ENCODE results near the gene PPP2R2C.

Gene PPP2R2C

DNA sequence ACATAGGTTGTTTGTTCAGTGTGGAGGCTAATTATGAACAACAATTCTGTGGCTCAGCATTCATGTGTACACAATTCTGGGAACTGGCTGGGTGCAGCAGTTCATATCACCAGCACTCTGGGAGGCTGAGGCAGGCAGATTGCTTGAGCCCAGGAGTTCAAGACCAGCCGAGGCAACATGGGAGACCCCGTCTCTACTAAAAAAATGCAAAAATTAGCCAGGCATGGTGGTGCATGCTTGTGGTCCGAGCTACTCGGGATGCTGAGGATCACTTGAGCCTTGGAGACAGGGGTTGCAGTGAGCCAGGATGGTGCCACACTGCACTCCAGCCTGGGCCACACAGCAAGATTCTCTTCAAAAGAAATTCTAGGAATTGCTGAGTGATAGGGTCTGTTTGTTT is 4.5 kb upstream of the PPP2R2C start:
- Histone ChIP-seq H3K27ac (ENCODE audit: low read depth, low read length) (no peak overlapping the region), H3K9ac (ENCODE audit: low read depth in 1 of 2, low read length in 2 of 2) (no peak overlapping the region), H3K4me1 (ENCODE audit: control insufficient read depth in 1 of 2, insufficient read depth in 2 of 2, low read length in 2 of 2) (no peaks in the 10 kb centered on the region), H3K27me3 (ENCODE audit: control insufficient read depth in 1 of 2, insufficient read depth in 2 of 2, low read length in 2 of 2) (peaks cover 4 to 10% of the 10 kb centered on the region in 2 donors), H3K9me3 (ENCODE audit: control insufficient read depth in 1 of 2, low read length in 2 of 2) (no peaks in the 10 kb centered on the region), H3K36me3 (ENCODE audit: control insufficient read depth in 1 of 2, insufficient read depth in 2 of 2, low read length in 2 of 2) (no peaks in the 10 kb centered on the region), H3K4me3 (ENCODE audit: low read depth in 1 of 2, low read length in 2 of 2) (no peak overlapping the region)

DNA sequence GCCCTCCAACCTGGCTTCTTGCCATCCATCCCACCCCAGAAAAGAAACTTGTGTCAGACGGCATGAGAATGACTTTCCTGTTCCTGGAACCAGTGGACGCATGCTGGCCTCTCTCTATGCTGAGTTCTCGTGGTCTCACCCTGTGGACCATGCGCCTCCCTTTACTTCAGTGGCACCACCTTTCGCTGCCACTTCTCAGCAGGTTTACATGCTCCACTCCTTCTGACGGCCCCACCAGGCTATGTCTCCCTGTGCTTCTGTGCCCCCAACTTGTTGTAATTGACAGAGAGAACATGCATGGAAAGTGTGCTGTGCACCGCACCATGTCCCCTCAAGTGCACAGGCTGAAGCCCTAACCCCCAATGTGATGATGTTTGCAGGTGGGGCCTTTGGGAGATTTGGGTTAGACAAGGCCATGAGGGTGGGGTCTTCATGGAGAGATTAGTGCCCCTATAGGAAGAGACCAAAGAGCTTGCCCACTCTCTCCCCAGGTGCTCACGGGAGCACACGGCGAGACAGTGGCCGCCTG is 3.1 kb upstream of the PPP2R2C start:
- H3K9me3 ChIP-seq (ENCODE audit: control insufficient read depth in 1 of 2, low read length in 2 of 2): no peaks in the 10 kb centered on the region
- H3K4me3 ChIP-seq (ENCODE audit: low read depth in 1 of 2, low read length in 2 of 2): no peak overlapping the region
- no peaks in the 10 kb centered on the region for H3K4me1 ChIP-seq (ENCODE audit: control insufficient read depth in 1 of 2, insufficient read depth in 2 of 2, low read length in 2 of 2)
- peaks cover 4 to 11% of the 10 kb centered on the region in 2 donors for H3K27me3 ChIP-seq (ENCODE audit: control insufficient read depth in 1 of 2, insufficient read depth in 2 of 2, low read length in 2 of 2)
- H3K27ac ChIP-seq (ENCODE audit: low read depth, low read length): no peak overlapping the region
- no peak overlapping the region for H3K9ac ChIP-seq (ENCODE audit: low read depth in 1 of 2, low read length in 2 of 2)
- H3K36me3 ChIP-seq (ENCODE audit: control insufficient read depth in 1 of 2, insufficient read depth in 2 of 2, low read length in 2 of 2): no peaks in the 10 kb centered on the region

DNA sequence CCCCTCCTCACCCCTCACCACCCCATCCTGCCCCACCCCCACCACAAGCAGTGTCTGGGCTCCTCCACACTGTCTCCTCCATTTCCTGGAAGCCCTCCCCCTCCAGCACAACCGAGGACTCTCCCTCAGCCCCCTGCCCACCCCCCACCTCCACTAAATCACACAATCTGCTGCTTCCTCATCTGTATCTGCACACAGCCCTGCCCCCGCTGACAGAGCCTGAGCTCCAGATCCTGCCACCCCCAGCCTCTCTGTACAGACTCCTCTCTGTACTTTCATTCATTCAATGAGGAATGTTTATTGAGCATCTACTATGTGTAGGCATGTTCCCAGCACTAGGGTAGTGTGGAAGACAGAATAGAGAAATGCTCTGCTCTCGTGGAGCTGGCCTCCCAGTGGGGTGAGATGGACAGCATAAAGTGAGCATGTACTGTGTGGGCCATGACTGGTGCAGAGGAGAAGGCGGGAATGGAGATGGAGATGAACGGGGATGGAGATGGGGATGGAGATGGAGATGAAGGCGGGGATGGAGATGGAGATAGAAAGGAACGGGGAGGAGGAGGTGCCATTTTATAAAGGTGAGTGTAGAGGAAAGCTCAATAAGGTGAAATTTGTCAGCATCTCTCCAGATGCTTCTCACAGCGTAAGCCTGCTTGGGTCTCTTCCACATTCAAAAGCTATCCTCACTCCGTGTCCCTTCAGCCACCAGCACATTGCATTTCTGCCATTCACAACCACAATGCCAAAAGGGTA is 2.5 kb upstream of the PPP2R2C start:
- Histone ChIP-seq H3K9me3 (ENCODE audit: control insufficient read depth in 1 of 2, low read length in 2 of 2) (no peaks in the 10 kb centered on the region), H3K27me3 (ENCODE audit: control insufficient read depth in 1 of 2, insufficient read depth in 2 of 2, low read length in 2 of 2) (peaks cover 11 to 18% of the 10 kb centered on the region in 2 donors), H3K9ac (ENCODE audit: low read depth in 1 of 2, low read length in 2 of 2) (no peak overlapping the region)

DNA sequence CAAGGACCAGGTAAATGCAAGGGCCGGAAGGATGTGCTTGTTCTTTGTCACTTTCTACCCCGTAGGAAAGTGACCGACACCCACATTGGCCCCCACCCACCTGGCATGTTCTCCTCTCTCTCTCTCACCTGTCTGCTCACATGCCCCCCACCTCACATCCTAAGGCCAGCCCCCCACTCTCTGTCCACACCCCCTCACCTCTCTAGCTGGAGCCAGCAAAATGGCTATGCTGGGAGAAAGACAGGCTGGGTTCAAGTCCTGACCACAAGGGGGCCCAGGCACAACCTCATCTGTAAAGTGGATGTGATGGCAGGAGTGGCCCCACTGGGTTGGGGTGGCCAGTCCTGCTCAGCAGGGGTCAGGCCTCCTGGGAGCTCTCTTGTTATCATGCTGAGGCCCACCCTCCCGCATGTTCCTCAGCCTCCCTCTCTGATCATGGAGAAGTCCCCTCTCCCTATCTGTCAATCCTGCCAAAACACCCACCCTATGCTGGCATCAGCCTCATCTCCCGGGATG is 1.7 kb upstream of the PPP2R2C start:
- Histone ChIP-seq H3K4me1 (ENCODE audit: control insufficient read depth in 1 of 2, insufficient read depth in 2 of 2, low read length in 2 of 2) (no peaks in the 10 kb centered on the region), H3K36me3 (ENCODE audit: control insufficient read depth in 1 of 2, insufficient read depth in 2 of 2, low read length in 2 of 2) (no peaks in the 10 kb centered on the region), H3K27me3 (ENCODE audit: control insufficient read depth in 1 of 2, insufficient read depth in 2 of 2, low read length in 2 of 2) (peaks cover 19 to 24% of the 10 kb centered on the region in 2 donors), H3K9ac (ENCODE audit: low read depth in 1 of 2, low read length in 2 of 2) (no peak overlapping the region), H3K9me3 (ENCODE audit: control insufficient read depth in 1 of 2, low read length in 2 of 2) (no peaks in the 10 kb centered on the region), H3K4me3 (ENCODE audit: low read depth in 1 of 2, low read length in 2 of 2) (no peak overlapping the region), H3K27ac (ENCODE audit: low read depth, low read length) (no peak overlapping the region)

More for the DNA sequence above, 2.5 kb upstream of the PPP2R2C start:
- H3K4me1 ChIP-seq (ENCODE audit: control insufficient read depth in 1 of 2, insufficient read depth in 2 of 2, low read length in 2 of 2): no peaks in the 10 kb centered on the region
- no peaks in the 10 kb centered on the region for H3K36me3 ChIP-seq (ENCODE audit: control insufficient read depth in 1 of 2, insufficient read depth in 2 of 2, low read length in 2 of 2)
- no peak overlapping the region for H3K4me3 ChIP-seq (ENCODE audit: low read depth in 1 of 2, low read length in 2 of 2)
- no peak overlapping the region for H3K27ac ChIP-seq (ENCODE audit: low read depth, low read length)

DNA sequence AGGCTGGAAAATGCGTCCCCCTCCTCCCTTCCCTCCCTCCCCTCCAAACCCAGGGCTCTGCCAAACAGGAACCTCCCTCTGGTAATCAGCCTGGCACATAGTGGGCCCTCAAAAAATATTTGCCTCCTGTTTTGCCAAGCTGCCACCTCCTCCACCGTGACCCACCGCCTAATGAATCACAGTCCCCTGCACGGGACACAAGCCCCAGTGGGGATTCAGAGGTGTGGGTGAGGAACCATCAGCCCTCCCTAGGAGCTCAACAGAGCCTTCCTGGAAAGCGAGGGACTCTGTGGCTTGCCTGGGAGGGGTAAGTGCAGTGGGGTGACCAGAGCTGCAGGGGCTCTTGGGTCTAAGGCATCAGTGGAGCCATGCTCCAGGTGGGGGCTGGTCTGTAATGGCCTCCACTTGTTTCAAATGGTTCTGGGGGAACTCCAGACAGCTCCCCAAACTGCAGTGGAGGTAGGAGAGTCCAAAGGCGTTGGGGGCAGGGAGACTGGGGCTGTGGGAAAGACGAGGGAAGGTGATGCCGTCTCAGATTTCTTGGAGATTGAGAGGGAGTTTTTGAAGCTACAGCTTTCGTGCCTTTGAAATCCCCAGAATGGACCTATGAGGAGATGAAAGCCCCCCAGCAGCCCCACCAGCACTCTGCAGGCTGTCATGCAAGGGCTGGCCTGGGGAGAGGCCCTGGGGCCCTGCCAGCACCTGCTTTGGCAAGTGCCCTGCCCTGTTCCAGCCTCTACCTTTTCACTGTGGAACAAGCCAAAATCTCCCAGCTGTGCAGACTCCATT is 1.0 kb upstream of the PPP2R2C start:
- Histone ChIP-seq H3K4me3 (ENCODE audit: low read depth in 1 of 2, low read length in 2 of 2) (no peak overlapping the region), H3K9ac (ENCODE audit: low read depth in 1 of 2, low read length in 2 of 2) (no peak overlapping the region), H3K4me1 (ENCODE audit: control insufficient read depth in 1 of 2, insufficient read depth in 2 of 2, low read length in 2 of 2) (no peaks in the 10 kb centered on the region), H3K27ac (ENCODE audit: low read depth, low read length) (no peak overlapping the region), H3K9me3 (ENCODE audit: control insufficient read depth in 1 of 2, low read length in 2 of 2) (no peaks in the 10 kb centered on the region), H3K36me3 (ENCODE audit: control insufficient read depth in 1 of 2, insufficient read depth in 2 of 2, low read length in 2 of 2) (no peaks in the 10 kb centered on the region), H3K27me3 (ENCODE audit: control insufficient read depth in 1 of 2, insufficient read depth in 2 of 2, low read length in 2 of 2) (peaks cover 21 to 27% of the 10 kb centered on the region in 2 donors)

DNA sequence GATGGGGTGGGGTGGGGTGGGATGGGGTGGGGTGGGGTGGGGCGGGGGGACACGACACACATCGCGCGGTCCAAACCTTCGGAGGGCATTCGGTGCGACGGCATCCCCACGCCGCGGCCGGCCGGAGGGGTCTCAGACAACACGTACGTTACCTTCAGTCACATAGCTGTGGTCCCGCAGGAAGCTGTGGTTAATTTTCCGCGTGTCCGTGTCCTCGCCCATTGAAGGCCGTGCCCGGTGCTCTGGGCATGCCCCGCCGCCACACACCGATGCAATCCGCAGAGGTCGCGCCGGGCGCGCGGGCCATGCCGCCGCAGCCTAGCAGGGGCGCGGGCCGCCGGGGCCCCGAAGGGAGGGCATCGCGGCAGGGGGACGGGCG is 417 bp downstream of the PPP2R2C start:
- Histone ChIP-seq H3K27ac (ENCODE audit: low read depth, low read length) (no peak overlapping the region), H3K36me3 (ENCODE audit: control insufficient read depth in 1 of 2, insufficient read depth in 2 of 2, low read length in 2 of 2) (no peaks in the 10 kb centered on the region), H3K4me1 (ENCODE audit: control insufficient read depth in 1 of 2, insufficient read depth in 2 of 2, low read length in 2 of 2) (no peaks in the 10 kb centered on the region), H3K9ac (ENCODE audit: low read depth in 1 of 2, low read length in 2 of 2) (no peak overlapping the region), H3K9me3 (ENCODE audit: control insufficient read depth in 1 of 2, low read length in 2 of 2) (no peaks in the 10 kb centered on the region), H3K4me3 (ENCODE audit: low read depth in 1 of 2, low read length in 2 of 2) (no peak overlapping the region), H3K27me3 (ENCODE audit: control insufficient read depth in 1 of 2, insufficient read depth in 2 of 2, low read length in 2 of 2) (peaks cover 27 to 35% of the 10 kb centered on the region in 2 donors)

DNA sequence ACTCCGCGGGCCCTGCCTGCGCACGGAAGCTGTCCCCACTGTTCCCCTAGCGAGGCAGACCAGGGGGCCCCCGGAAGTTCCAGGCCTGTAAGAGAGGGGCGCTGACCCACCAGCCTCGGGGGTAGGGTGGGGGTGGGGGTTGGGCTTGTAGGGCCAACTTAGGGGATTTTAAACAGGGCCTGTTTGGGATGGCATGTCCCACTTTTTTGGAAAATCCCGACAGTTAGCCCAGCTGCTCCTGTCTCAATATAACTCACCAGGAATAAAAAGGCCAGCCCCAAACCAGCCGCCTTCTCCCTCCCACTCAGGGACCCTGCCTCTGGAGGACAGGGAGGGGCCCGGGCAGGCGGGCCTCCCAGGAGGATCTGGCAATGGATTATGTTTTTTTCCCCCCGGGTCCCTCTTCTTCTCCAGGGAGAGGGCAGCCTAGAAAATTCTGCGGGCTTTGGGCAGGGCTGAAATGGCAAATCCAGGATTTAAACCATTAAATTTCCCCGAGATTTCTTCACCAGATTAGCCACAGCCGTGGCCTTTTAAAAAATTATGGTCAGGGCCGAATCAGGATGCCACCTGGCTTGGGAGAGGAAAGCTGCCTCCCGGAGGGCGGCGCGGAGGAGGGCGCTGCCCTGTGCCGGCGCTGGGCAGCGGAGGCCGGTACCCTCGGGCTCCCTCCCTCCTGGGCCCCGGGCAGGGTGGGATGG is 957 bp downstream of the PPP2R2C start:
- no peak overlapping the region for H3K9ac ChIP-seq (ENCODE audit: low read depth in 1 of 2, low read length in 2 of 2)
- no peaks in the 10 kb centered on the region for H3K4me1 ChIP-seq (ENCODE audit: control insufficient read depth in 1 of 2, insufficient read depth in 2 of 2, low read length in 2 of 2)
- H3K4me3 ChIP-seq (ENCODE audit: low read depth in 1 of 2, low read length in 2 of 2): no peak overlapping the region
- H3K36me3 ChIP-seq (ENCODE audit: control insufficient read depth in 1 of 2, insufficient read depth in 2 of 2, low read length in 2 of 2): no peaks in the 10 kb centered on the region
- no peaks in the 10 kb centered on the region for H3K9me3 ChIP-seq (ENCODE audit: control insufficient read depth in 1 of 2, low read length in 2 of 2)
- H3K27ac ChIP-seq (ENCODE audit: low read depth, low read length): no peak overlapping the region
- peaks cover 27 to 35% of the 10 kb centered on the region in 2 donors for H3K27me3 ChIP-seq (ENCODE audit: control insufficient read depth in 1 of 2, insufficient read depth in 2 of 2, low read length in 2 of 2)

DNA sequence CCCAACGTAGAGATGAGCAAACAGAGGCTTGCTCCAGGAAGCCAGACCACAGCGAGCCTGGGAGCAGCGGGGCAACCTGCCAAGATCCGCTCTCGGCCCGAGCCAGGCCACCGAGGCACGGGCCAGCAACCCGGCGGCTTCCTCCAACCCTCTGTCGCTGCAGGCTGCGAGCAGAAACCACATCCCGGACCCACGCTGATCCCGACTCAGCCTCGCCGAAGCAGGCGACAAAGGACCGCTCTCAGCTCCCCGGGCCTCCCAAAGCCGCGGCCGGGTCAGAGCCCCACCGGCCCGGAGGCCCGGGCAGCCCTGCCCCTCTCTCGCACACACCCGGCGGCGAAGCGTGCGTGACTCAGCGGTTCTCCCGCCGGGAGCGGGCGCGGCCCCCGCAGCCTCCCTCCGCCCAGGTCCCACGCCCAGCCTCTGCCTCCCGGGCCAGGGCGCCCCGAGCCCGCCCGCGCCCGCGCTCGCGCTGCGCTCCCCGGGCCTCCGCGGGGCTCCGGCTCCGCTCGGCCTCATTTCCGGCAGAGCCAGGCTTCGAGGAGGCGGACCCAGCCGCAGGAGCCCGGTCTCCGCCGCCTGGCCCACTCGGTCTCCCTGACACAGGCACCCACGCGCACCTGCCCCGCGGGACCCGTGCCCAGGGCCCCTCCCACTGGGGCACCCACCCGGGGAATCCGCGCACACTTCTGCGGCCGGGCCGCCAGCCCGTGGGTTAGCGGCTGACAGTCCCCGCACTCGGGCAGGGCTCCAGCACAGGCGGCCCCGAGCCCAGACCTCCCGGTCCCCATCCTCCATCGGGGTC is 1.7 kb downstream of the PPP2R2C start:
- Histone ChIP-seq H3K27ac (ENCODE audit: low read depth, low read length) (no peak overlapping the region), H3K9me3 (ENCODE audit: control insufficient read depth in 1 of 2, low read length in 2 of 2) (no peaks in the 10 kb centered on the region), H3K4me1 (ENCODE audit: control insufficient read depth in 1 of 2, insufficient read depth in 2 of 2, low read length in 2 of 2) (no peaks in the 10 kb centered on the region), H3K9ac (ENCODE audit: low read depth in 1 of 2, low read length in 2 of 2) (no peak overlapping the region), H3K27me3 (ENCODE audit: control insufficient read depth in 1 of 2, insufficient read depth in 2 of 2, low read length in 2 of 2) (peaks cover 27 to 35% of the 10 kb centered on the region in 2 donors), H3K36me3 (ENCODE audit: control insufficient read depth in 1 of 2, insufficient read depth in 2 of 2, low read length in 2 of 2) (no peaks in the 10 kb centered on the region), H3K4me3 (ENCODE audit: low read depth in 1 of 2, low read length in 2 of 2) (peak overlapping the region in 1 of 2 donors; percentile 22)

DNA sequence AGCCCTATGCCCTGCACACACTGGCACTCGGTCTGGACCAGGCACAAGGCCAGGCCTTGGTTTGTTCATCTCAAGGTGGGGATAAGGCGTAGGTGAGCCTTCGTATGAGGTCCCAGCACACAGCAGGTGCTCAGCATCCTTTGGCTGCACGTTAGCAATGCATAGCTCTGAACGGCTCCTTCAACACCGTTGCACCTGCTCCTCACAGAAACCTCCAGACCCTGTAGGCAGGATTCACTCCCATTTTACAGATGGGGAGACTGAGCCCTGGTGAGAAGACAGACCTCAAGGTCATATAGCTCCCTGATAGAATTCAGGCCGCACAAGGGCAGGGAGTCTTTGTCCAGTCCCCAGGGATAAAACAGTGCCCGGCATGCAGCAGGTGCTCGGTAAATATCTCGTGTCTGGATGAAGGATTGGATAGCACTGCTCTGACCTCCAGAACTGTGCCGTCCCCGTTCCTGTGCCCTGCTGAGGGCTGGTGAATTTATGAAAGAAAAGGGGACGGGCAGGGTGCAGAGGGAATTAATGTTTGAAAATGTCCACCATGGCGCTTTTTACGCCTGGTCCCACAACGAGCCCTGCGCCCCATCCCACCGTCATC is 2.4 kb downstream of the PPP2R2C start:
- peak overlapping the region in 1 of 2 donors; percentile 22 for H3K4me3 ChIP-seq (ENCODE audit: low read depth in 1 of 2, low read length in 2 of 2)
- no peak overlapping the region for H3K9ac ChIP-seq (ENCODE audit: low read depth in 1 of 2, low read length in 2 of 2)
- peaks cover 27 to 31% of the 10 kb centered on the region in 2 donors for H3K27me3 ChIP-seq (ENCODE audit: control insufficient read depth in 1 of 2, insufficient read depth in 2 of 2, low read length in 2 of 2)
- no peaks in the 10 kb centered on the region for H3K36me3 ChIP-seq (ENCODE audit: control insufficient read depth in 1 of 2, insufficient read depth in 2 of 2, low read length in 2 of 2)
- H3K27ac ChIP-seq (ENCODE audit: low read depth, low read length): no peak overlapping the region
- H3K9me3 ChIP-seq (ENCODE audit: control insufficient read depth in 1 of 2, low read length in 2 of 2): no peaks in the 10 kb centered on the region
- H3K4me1 ChIP-seq (ENCODE audit: control insufficient read depth in 1 of 2, insufficient read depth in 2 of 2, low read length in 2 of 2): no peaks in the 10 kb centered on the region
